Activated B cell treated with CpG ODN at 0.5 μM for 24 hours (primary cell): ENCODE measurements around the gene EME2. TPM values are rescaled to one million over a fixed set of nuclear protein-coding genes. Genes with fewer than 3 reads are reported as not detected.
A peak's percentile ranks its signal among the peaks of the same experiment; 100 is the strongest.

Experiments
- ATAC-seq: fragments of 200-7000 bp; cut with Tn5 transposase; one replicate; pipeline ENCODE4 v1.10.0; 2021; ENCODE audit warnings: low read depth, mild to moderate bottlenecking, moderate library complexity
- CTCF ChIA-PET: fragments of 350-600 bp; sonication (Branson Sonifier 250); formaldehyde crosslinking; loops from one replicate; lab custom pipeline; 2021; ENCODE audit warnings: antibody characterized with exemption; lab: Charles Lee
- POLR2A ChIA-PET: fragments of 350-600 bp; sonication (Branson Sonifier 250); formaldehyde crosslinking; loops from one replicate; lab custom pipeline; 2021; ENCODE audit warnings: antibody characterized with exemption; lab: Charles Lee
- DNase-seq: peaks from one replicate; pipeline ENCODE4 v3.0.0; 2022
- H3K27ac Mint-ChIP-seq: one replicate; pipeline ENCODE4 v1.8.0; 2020; ENCODE audit warnings: mixed read lengths
- H3K27me3 Mint-ChIP-seq: one replicate; pipeline ENCODE4 v1.8.0; 2021; ENCODE audit warnings: mixed read lengths
- H3K36me3 Mint-ChIP-seq: one replicate; pipeline ENCODE4 v1.8.0; 2021; ENCODE audit warnings: low read depth, mixed read lengths
- H3K4me1 Mint-ChIP-seq: one replicate; pipeline ENCODE4 v1.8.0; 2021; ENCODE audit warnings: mixed read lengths
- H3K4me3 Mint-ChIP-seq: one replicate; pipeline ENCODE4 v1.8.0; 2020; ENCODE audit warnings: mild to moderate bottlenecking, mixed read lengths
- H3K9me3 Mint-ChIP-seq: one replicate; pipeline ENCODE4 v1.8.0; 2020; ENCODE audit warnings: mixed read lengths
- intact Hi-C: fragments of 100-400 bp; cut with micrococcal nuclease; formaldehyde crosslinking; loops from one replicate; pipeline ENCODE4 v1.15.1; 2024
- total RNA-seq: library from RNA; stranded (reverse); gene quantifications from 2 replicates; pipeline ENCODE4 v1.2.3, GENCODE V29; 2022
- TF ChIP-seq, protein P1 (sequence below): fragments of 200-600 bp; IDR thresholded peaks from one replicate; pipeline ENCODE4 v1.8.0; 2022; ENCODE audit warnings: antibody characterized with exemption, mild to moderate bottlenecking

The EME2 gene
- total RNA-seq, 1 donor from 2014 or later = 49.9 TPM

- intact Hi-C loops = no loop called here
- Mint-ChIP-seq H3K9me3 (no peaks in the 10 kb centered on the region), H3K27ac (no peak overlapping the region), H3K36me3 (peaks cover 17% of the 10 kb centered on the region), H3K4me1 (peaks cover 20% of the 10 kb centered on the region), H3K27me3 (no peaks in the 10 kb centered on the region), H3K4me3 (no peak overlapping the region)
- ATAC-seq (no peak), DNase-seq (no peak)
- TF ChIP-seq, protein P1, sequence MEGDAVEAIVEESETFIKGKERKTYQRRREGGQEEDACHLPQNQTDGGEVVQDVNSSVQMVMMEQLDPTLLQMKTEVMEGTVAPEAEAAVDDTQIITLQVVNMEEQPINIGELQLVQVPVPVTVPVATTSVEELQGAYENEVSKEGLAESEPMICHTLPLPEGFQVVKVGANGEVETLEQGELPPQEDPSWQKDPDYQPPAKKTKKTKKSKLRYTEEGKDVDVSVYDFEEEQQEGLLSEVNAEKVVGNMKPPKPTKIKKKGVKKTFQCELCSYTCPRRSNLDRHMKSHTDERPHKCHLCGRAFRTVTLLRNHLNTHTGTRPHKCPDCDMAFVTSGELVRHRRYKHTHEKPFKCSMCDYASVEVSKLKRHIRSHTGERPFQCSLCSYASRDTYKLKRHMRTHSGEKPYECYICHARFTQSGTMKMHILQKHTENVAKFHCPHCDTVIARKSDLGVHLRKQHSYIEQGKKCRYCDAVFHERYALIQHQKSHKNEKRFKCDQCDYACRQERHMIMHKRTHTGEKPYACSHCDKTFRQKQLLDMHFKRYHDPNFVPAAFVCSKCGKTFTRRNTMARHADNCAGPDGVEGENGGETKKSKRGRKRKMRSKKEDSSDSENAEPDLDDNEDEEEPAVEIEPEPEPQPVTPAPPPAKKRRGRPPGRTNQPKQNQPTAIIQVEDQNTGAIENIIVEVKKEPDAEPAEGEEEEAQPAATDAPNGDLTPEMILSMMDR = no peak
- POLR2A ChIA-PET = no interaction called here
- CTCF ChIA-PET = no interaction called here
Observed at GRCh38 chr16:1776991-1777374, 4.4 kb downstream of the EME2 start.

GRCh38 chr16:1777375-1778199, 5.0 kb downstream of the EME2 start:
- CTCF ChIA-PET = interaction anchor here (0.5 kb wide), 1 partner anchor 176 kb away, joined by 3 read pairs; no protein-coding TSS in a partner anchor

DNA sequence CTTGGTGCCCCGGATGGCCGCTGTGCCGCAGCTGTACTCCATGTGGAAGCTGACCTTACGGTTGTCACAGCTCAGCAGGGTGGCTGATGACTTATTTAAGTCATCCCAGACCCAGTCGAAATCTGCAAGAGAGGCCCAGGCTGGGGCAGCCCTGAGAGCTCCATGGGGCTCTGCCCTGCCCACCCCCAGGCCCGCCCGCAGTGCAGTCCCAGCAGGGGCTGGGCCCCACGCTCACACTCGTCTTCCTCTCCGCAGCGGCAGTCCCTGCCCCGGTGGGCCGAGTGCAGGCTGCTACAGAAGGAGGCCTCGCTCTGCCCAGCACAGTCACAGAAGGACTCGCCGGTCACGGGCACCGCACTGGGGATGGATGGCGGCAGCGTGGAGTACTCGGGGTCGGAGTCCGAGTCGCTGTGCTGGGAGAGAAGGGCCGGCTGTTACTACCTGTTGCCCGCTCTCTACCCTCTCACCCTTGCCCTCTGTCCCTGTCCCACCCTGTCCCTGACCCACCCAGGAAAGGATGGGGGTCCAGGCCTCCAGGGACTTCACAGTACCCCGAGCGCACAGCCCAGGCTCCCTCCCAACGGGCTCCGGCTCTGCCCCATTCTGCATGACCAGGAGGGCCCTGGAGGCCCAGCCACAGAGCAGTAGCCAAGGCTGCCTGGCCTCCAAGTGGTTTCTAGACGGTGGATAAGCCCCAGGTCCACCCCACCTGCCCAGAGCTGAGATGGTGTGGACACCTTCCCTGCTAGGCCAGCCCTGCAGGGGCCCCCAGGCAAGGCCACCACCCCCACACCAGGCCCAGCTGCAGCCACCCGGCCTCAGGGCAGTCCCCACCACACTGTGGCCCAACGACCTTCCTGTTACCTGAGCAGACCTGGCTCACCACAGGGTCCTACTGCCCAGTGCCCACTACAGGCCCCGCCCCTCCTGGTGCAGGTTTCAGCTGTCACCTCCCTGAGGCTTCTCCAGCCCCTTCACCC, 5.9 kb downstream of the EME2 start:
- intact Hi-C loops = no loop called here
- no peak overlapping the region for H3K4me3 Mint-ChIP-seq
- H3K36me3 Mint-ChIP-seq = peaks cover 10% of the 10 kb centered on the region
- TF ChIP-seq, protein P1 = no peak
- H3K27ac Mint-ChIP-seq = peak overlapping the region; percentile 41
- CTCF ChIA-PET = no interaction called here
- POLR2A ChIA-PET = interaction anchor here (0.9 kb wide), 2 partner anchors 9 to 186 kb away, joined by 3 to 5 read pairs; partner anchors contain the start of gene RPS2
- DNase-seq (no peak), ATAC-seq (no peak)
- H3K4me1 Mint-ChIP-seq = peaks cover 23% of the 10 kb centered on the region
- H3K27me3 Mint-ChIP-seq = no peaks in the 10 kb centered on the region
- H3K9me3 Mint-ChIP-seq = no peaks in the 10 kb centered on the region

More at GRCh38 chr16:1777375-1778199, 5.0 kb downstream of the EME2 start:
- no peak for ATAC-seq
- intact Hi-C loops = no loop called here
- no peak for DNase-seq
- Mint-ChIP-seq H3K27ac (no peak overlapping the region), H3K9me3 (no peaks in the 10 kb centered on the region), H3K4me3 (no peak overlapping the region), H3K36me3 (peaks cover 13% of the 10 kb centered on the region), H3K27me3 (no peaks in the 10 kb centered on the region), H3K4me1 (peaks cover 17% of the 10 kb centered on the region)
- TF ChIP-seq, protein P1 = no peak
- POLR2A ChIA-PET = no interaction called here

DNA sequence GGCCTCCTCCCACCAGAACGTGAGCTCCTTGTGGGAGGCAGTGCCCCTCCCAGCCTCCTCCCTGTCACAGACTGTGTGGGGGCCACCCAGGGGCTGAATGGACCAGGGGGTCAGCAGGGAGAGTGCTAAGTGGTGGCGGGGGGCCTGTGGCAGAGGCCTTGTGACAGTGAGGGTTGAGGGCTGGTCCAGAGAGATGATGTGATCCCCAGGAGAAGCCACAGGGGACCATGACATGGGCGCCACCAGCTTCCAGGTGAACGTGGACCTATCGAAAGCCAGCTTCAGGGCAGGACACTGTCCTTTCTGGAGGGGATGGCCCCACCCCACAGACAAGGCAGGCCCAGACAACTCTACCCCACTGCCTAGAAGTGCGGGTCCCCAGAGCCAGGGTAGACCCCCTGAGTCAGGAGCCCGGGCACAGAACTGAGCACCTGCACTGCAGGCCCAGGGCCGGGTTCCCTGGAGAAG, 6.7 kb downstream of the EME2 start:
- no peak overlapping the region for H3K4me3 Mint-ChIP-seq

More for the DNA sequence above, 6.7 kb downstream of the EME2 start:
- Mint-ChIP-seq H3K9me3 (no peaks in the 10 kb centered on the region), H3K27ac (peak overlapping the region; percentile 41), H3K4me1 (peaks cover 24% of the 10 kb centered on the region), H3K36me3 (peaks cover 10% of the 10 kb centered on the region), H3K27me3 (no peaks in the 10 kb centered on the region)
- ATAC-seq (no peak), DNase-seq (no peak)
- ChIA-PET CTCF (no interaction called here), POLR2A (interaction anchor here (0.9 kb wide), 2 partner anchors 9 to 185 kb away, joined by 3 to 5 read pairs; partner anchors contain the start of gene RPS2)
- TF ChIP-seq, protein P1 = no peak
- intact Hi-C loops = no loop called here
